ENCODE results near the gene ERBB4.

- TF ChIP-seq CTCF (IDR thresholded peaks at IDR 0.05), result no peak
- TF ChIP-seq POLR2A (IDR thresholded peaks at IDR 0.05), result no peak
Observed at GRCh38 chr2:212295571-212295970, 243.0 kb downstream of the ERBB4 start.

All from breast epithelium (tissue), 3 donors.